Measurements from ENCODE around the gene UGT2B7.
"Not testable (repeated sequence)": the region's sequence is repeated elsewhere in the genome, so short reads cannot be mapped to it uniquely, and the experiment has no call there.

The UGT2B7 gene

GRCh38 chr4:69089388-69089787, 6.9 kb upstream of the UGT2B7 start:
- no peak for DNase-seq

GRCh38 chr4:69092190-69092589, 4.1 kb upstream of the UGT2B7 start:
- DNase-seq = no peak

- DNase-seq = no peak
Observed at GRCh38 chr4:69092980-69093568, 3.2 kb upstream of the UGT2B7 start.

- DNase-seq = no peak
Observed at GRCh38 chr4:69093681-69094080, 2.6 kb upstream of the UGT2B7 start.

GRCh38 chr4:69095301-69095731, 958 bp upstream of the UGT2B7 start:
- DNase-seq = no peak

GRCh38 chr4:69096810-69097209, 536 bp downstream of the UGT2B7 start:
- DNase-seq = no peak

GRCh38 chr4:69098470-69098869, 2.2 kb downstream of the UGT2B7 start:
- no peak for DNase-seq

GRCh38 chr4:69099910-69100309, 3.6 kb downstream of the UGT2B7 start:
- DNase-seq = no peak

- not testable (repeated sequence) for DNase-seq
Observed at GRCh38 chr4:69102668-69103067, 6.4 kb downstream of the UGT2B7 start.

GRCh38 chr4:69104719-69105275, 8.5 kb downstream of the UGT2B7 start:
- no peak for DNase-seq

- DNase-seq = not testable (repeated sequence)
Observed at GRCh38 chr4:69115151-69115850, 19.0 kb downstream of the UGT2B7 start.

GRCh38 chr4:69115851-69116213, 19.6 kb downstream of the UGT2B7 start:
- no peak for DNase-seq

- DNase-seq = no peak
Observed at GRCh38 chr4:69116645-69117321, 20.5 kb downstream of the UGT2B7 start.

GRCh38 chr4:69120870-69121269, 24.6 kb downstream of the UGT2B7 start:
- DNase-seq = no peak

- no peak for DNase-seq
Observed at GRCh38 chr4:69122476-69122875, 26.2 kb downstream of the UGT2B7 start.

GRCh38 chr4:69124941-69125340, 28.7 kb downstream of the UGT2B7 start:
- DNase-seq = no peak

- DNase-seq = no peak
Observed at GRCh38 chr4:69126024-69126423, 29.8 kb downstream of the UGT2B7 start.

- no peak for DNase-seq
Observed at GRCh38 chr4:69133993-69134392, 37.7 kb downstream of the UGT2B7 start.

GRCh38 chr4:69134471-69134870, 38.2 kb downstream of the UGT2B7 start:
- DNase-seq = no peak

GRCh38 chr4:69141320-69141719, 45.0 kb downstream of the UGT2B7 start:
- DNase-seq = no peak

- no peak for DNase-seq
Observed at GRCh38 chr4:69147334-69147733, 51.1 kb downstream of the UGT2B7 start.

GRCh38 chr4:69154021-69154420, 57.7 kb downstream of the UGT2B7 start:
- DNase-seq = no peak

- no peak for DNase-seq
Observed at GRCh38 chr4:69156913-69157312, 60.6 kb downstream of the UGT2B7 start.
